GM12801 (cell line): ENCODE data around the gene AOPEP.

Experiments used
- TF ChIP-seq, protein P1 (sequence below): IDR thresholded peaks from one replicate; pipeline ENCODE4 v1.5.1; 2011; ENCODE audit warnings: control low read depth; ENCODE audit not compliant: insufficient read length; ENCODE audit errors: extremely low read depth

Gene AOPEP

DNA sequence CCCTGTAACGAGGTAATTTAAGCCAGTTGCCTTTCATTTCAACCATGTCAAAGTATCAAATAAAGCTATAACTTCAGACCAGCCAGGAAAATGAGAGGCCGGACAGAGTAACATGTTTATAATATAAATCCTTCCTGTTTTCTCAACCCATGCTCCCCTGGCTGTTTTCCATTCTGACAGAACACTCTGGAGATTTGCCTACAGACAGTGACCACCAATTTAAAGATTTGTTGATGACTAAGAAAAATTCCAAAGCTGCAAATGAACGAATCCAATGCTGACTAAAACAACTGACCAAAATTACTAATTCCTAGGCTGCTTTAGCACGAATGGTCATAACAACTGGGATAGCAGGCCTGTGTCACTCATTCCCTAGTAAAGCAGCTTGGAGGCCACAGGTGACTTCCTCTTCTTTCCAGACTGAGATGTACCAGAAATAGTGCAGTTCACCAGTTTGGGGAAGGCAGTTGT is 141.4 kb downstream of the AOPEP start:
- TF ChIP-seq, protein P1, sequence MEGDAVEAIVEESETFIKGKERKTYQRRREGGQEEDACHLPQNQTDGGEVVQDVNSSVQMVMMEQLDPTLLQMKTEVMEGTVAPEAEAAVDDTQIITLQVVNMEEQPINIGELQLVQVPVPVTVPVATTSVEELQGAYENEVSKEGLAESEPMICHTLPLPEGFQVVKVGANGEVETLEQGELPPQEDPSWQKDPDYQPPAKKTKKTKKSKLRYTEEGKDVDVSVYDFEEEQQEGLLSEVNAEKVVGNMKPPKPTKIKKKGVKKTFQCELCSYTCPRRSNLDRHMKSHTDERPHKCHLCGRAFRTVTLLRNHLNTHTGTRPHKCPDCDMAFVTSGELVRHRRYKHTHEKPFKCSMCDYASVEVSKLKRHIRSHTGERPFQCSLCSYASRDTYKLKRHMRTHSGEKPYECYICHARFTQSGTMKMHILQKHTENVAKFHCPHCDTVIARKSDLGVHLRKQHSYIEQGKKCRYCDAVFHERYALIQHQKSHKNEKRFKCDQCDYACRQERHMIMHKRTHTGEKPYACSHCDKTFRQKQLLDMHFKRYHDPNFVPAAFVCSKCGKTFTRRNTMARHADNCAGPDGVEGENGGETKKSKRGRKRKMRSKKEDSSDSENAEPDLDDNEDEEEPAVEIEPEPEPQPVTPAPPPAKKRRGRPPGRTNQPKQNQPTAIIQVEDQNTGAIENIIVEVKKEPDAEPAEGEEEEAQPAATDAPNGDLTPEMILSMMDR, result no peak

DNA sequence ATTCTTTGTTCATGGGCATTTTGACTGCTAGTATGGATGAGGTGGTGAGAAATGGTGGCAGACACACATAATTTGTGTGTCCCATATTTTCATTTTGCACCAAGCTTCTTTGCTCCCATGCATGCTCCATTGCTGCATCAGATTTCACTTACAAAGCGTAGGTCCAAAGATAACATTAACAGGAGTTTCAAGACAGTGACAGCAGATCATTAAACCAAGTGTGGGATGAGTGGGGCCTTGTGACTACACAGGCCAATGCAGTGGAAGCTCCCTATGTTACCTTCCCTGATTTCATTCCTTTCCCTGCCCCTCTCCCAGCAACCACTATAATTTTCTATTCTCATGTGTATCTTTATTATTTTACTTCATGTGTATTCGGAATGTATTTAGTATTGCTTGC is 142.0 kb downstream of the AOPEP start:
- TF ChIP-seq, protein P1, result no peak

DNA sequence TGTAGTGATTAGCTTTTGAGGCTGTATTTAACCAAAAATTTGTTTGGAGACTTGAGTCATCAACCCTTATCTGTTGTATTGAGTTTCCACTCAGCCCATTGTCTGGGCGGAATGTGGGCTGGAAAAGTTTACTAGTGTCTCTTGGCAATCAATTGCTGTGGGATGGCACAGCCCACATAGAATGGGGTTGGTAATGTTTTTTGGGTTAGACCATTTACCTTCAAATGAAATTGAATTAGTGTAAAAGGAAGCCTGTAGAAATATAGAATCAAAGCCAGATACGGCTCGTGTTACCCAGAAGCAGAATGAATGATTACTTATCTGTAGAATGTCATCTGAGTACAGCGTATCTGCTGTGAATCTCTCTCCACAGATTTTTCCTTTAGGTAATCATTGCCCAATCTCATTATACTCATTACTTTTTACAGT is 142.9 kb downstream of the AOPEP start:
- TF ChIP-seq, protein P1, result no peak

GRCh38 chr9:94870465-94870792 is 143.9 kb downstream of the AOPEP start:
- TF ChIP-seq, protein P1, result no peak

- TF ChIP-seq, protein P1, result no peak
These were observed 144.5 kb downstream of the AOPEP start for GRCh38 chr9:94870793-94871558.

GRCh38 chr9:94872083-94872833 is 145.8 kb downstream of the AOPEP start:
- TF ChIP-seq, protein P1, result no peak

- TF ChIP-seq, protein P1, result no peak
These were observed 146.5 kb downstream of the AOPEP start for GRCh38 chr9:94872891-94873511.
